OCI-LY7 (cell line): ENCODE measurements around the gene GRM1. TPM values are rescaled to one million over a fixed set of nuclear protein-coding genes. Genes with fewer than 3 reads are reported as not detected.

Experiments used
- BruUV-seq: library from RNA; stranded (reverse); fragments of 400-500 nt; replicated peaks from 2 replicates; lab custom pipeline; 2021; lab: Mats Ljungman, UMichigan
- CTCF ChIA-PET: fragments of 300-600 bp; sonication (Branson Sonifier 250); formaldehyde crosslinking; loops from one replicate; lab custom pipeline; 2022; ENCODE audit warnings: antibody characterized with exemption; ENCODE audit not compliant: unreplicated experiment; lab: Charles Lee
- POLR2A ChIA-PET: fragments of 300-600 bp; sonication (Branson Sonifier 250); formaldehyde crosslinking; loops from one replicate; lab custom pipeline; 2022; ENCODE audit warnings: antibody characterized with exemption; lab: Charles Lee
- DNase-seq: peaks from one replicate; pipeline ENCODE4 v3.0.0-alpha.2; 2015; ENCODE audit warnings: low spot score
- H2AFZ ChIP-seq: fragments of 200-600 bp; sonication (generic), shearing (Covaris generic); 2 replicates; pipeline ENCODE4 v1.6.1; 2014; ENCODE audit warnings: mild to moderate bottlenecking, antibody characterized with exemption, low read length, moderate library complexity
- H3K27ac ChIP-seq: fragments of 200-600 bp; sonication (generic); 2 replicates; pipeline ENCODE4 v1.5.1; 2014; ENCODE audit warnings: mixed run types, low read depth, mild to moderate bottlenecking, moderate library complexity, low read length, inconsistent platforms; ENCODE audit not compliant: poor library complexity, severe bottlenecking
- H3K36me3 ChIP-seq: fragments of 200-600 bp; sonication (generic); 2 replicates; pipeline ENCODE4 v1.6.1; 2014; ENCODE audit warnings: mild to moderate bottlenecking, antibody characterized with exemption, low read length, moderate library complexity, mixed read lengths; ENCODE audit not compliant: insufficient read depth
- H3K4me1 ChIP-seq: fragments of 200-600 bp; sonication (generic); 2 replicates; pipeline ENCODE4 v1.5.1; 2014; ENCODE audit warnings: mild to moderate bottlenecking, low read length; ENCODE audit not compliant: insufficient read depth, poor library complexity, severe bottlenecking
- H3K4me2 ChIP-seq: fragments of 200-600 bp; sonication (generic); 2 replicates; pipeline ENCODE4 v1.6.1; 2014; ENCODE audit warnings: mild to moderate bottlenecking, low read length
- H3K4me3 ChIP-seq: fragments of 200-600 bp; sonication (generic); 2 replicates; pipeline ENCODE4 v1.5.1; 2014; ENCODE audit warnings: mild to moderate bottlenecking, low read depth, low read length; ENCODE audit not compliant: poor library complexity, severe bottlenecking
- H3K79me2 ChIP-seq: fragments of 200-600 bp; sonication (generic); 2 replicates; pipeline ENCODE4 v1.6.1; 2016; ENCODE audit warnings: low read depth, mild to moderate bottlenecking, low read length, moderate library complexity, mixed read lengths; ENCODE audit not compliant: insufficient read depth
- H3K9me2 ChIP-seq: fragments of 200-600 bp; sonication (generic); 2 replicates; pipeline ENCODE4 v1.6.1; 2016; ENCODE audit warnings: mild to moderate bottlenecking, low read length, mixed read lengths; ENCODE audit not compliant: insufficient read depth
- H3K9me3 ChIP-seq: fragments of 200-600 bp; sonication (generic); 2 replicates; pipeline ENCODE4 v1.6.1; 2014; ENCODE audit warnings: mild to moderate bottlenecking, mixed run types, low read length, mixed read lengths
- H4K20me1 ChIP-seq: fragments of 200-600 bp; sonication (generic); 2 replicates; pipeline ENCODE4 v1.6.1; 2014; ENCODE audit warnings: mild to moderate bottlenecking, antibody characterized with exemption, low read length, moderate library complexity, mixed read lengths; ENCODE audit not compliant: insufficient read depth
- CTCF ChIP-seq: fragments of 200-600 bp; sonication (generic); conservative IDR thresholded peaks from 2 replicates; pipeline ENCODE4 v1.5.1; 2014; ENCODE audit warnings: mild to moderate bottlenecking, antibody characterized with exemption, low read length, moderate library complexity, mixed read lengths
- EZH2phosphoT487 ChIP-seq: fragments of 200-600 bp; sonication (generic); IDR thresholded peaks from 2 replicates; pipeline ENCODE4 v1.6.1; 2018; ENCODE audit warnings: low read depth, borderline replicate concordance, mild to moderate bottlenecking, mixed run types, antibody characterized with exemption, low read length, moderate library complexity, mixed read lengths
- intact Hi-C: fragments of 100-400 bp; cut with micrococcal nuclease; formaldehyde crosslinking; loops from one replicate; pipeline ENCODE4 v1.10.0; 2022; ENCODE audit not compliant: unreplicated experiment
- total RNA-seq, 2 experiments: library from RNA; depleted of rRNA in 1 of 2; stranded (reverse); fragments of >200 nt in 1 of 2; shearing (Covaris generic) in 1 of 2; gene quantifications; 2 replicates each; pipeline ENCODE4 v1.2.3, GENCODE V29; 2014 to 2022

GRM1 gene
- total RNA-seq, 2 experiments from 2014 or later, result not detected

- Histone ChIP-seq H3K9me3 (no peaks in the 10 kb centered on the region), H3K4me3 (no peak overlapping the region), H3K4me2 (no peak overlapping the region), H3K4me1 (no peaks in the 10 kb centered on the region), H3K27ac (no peak overlapping the region), H3K79me2 (no peaks in the 10 kb centered on the region), H3K9me2 (no peaks in the 10 kb centered on the region), H3K36me3 (no peaks in the 10 kb centered on the region), H4K20me1 (no peaks in the 10 kb centered on the region), H2AFZ (no peak overlapping the region)
- POLR2A ChIA-PET, result no interaction called here
- no peak for DNase-seq
- TF ChIP-seq EZH2phosphoT487 (no peak), CTCF (no peak)
- intact Hi-C loops, result no loop called here
- no TSS peak for BruUV-seq
- CTCF ChIA-PET, result no interaction called here
Observed at GRCh38 chr6:146351018-146351417, 322.2 kb downstream of the GRM1 start.

GRCh38 chr6:146352163-146352562, 323.3 kb downstream of the GRM1 start:
- DNase-seq, result no peak
- no peak overlapping the region for H2AFZ ChIP-seq
- H3K4me3 ChIP-seq, result no peak overlapping the region
- H3K27ac ChIP-seq, result no peak overlapping the region
- BruUV-seq, result no TSS peak
- ChIA-PET POLR2A (no interaction called here), CTCF (no interaction called here)
- no peaks in the 10 kb centered on the region for H3K36me3 ChIP-seq
- no peaks in the 10 kb centered on the region for H3K79me2 ChIP-seq
- no peaks in the 10 kb centered on the region for H3K4me1 ChIP-seq
- no peaks in the 10 kb centered on the region for H3K9me3 ChIP-seq
- no peaks in the 10 kb centered on the region for H4K20me1 ChIP-seq
- no peaks in the 10 kb centered on the region for H3K9me2 ChIP-seq
- TF ChIP-seq CTCF (no peak), EZH2phosphoT487 (no peak)
- H3K4me2 ChIP-seq, result no peak overlapping the region
- intact Hi-C loops, result no loop called here

GRCh38 chr6:146354451-146354850, 325.6 kb downstream of the GRM1 start:
- DNase-seq, result no peak
- ChIA-PET POLR2A (interaction anchor here (0.6 to 1.1 kb wide), 2 partner anchors 21 to 862 kb away, joined by 3 read pairs; no protein-coding TSS in a partner anchor), CTCF (no interaction called here)
- Histone ChIP-seq H2AFZ (no peak overlapping the region), H3K27ac (no peak overlapping the region), H3K9me3 (no peaks in the 10 kb centered on the region), H3K79me2 (no peaks in the 10 kb centered on the region), H3K36me3 (no peaks in the 10 kb centered on the region), H3K9me2 (no peaks in the 10 kb centered on the region), H3K4me1 (no peaks in the 10 kb centered on the region), H3K4me2 (no peak overlapping the region), H4K20me1 (no peaks in the 10 kb centered on the region), H3K4me3 (no peak overlapping the region)
- intact Hi-C loops, result no loop called here
- no peak for TF ChIP-seq EZH2phosphoT487
- BruUV-seq, result no TSS peak
